Stimulated activated CD8-positive, alpha-beta memory T cell treated with anti-CD3 and anti-CD28 coated beads, Interleukin-12 subunit alpha, Interleukin-12 subunit beta, amount 100 ng/mL, for 24 hours (primary cell): ENCODE measurements around the gene MMP14.
"Not testable (repeated sequence)": the region's sequence is repeated elsewhere in the genome, so short reads cannot be mapped to it uniquely, and the experiment has no call there.

Experiments
- DNase-seq: peaks from one replicate; pipeline ENCODE4 v3.0.0-alpha.2; 2020; ENCODE audit errors: extremely low read depth

The MMP14 gene

DNA sequence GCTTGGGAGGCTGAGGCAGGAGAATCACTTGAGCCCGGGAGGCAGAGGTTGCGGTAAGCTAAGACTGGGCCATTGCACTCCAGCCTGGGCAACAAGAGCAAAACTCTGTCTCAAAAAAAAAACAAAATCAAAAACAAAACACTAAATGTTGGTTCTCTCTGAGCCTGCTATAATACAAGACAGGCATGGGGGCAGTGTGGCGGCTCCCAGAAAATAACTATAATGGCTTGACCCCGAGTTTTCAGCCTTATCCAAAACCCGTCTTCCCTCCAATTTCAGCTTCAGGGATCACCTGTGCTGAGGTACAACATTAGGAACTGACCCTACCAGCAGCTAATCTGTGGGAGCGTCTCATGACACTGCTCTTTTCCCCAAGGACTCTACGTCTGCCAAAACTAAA lies 22.0 kb upstream of the MMP14 start:
- DNase-seq = no peak

DNA sequence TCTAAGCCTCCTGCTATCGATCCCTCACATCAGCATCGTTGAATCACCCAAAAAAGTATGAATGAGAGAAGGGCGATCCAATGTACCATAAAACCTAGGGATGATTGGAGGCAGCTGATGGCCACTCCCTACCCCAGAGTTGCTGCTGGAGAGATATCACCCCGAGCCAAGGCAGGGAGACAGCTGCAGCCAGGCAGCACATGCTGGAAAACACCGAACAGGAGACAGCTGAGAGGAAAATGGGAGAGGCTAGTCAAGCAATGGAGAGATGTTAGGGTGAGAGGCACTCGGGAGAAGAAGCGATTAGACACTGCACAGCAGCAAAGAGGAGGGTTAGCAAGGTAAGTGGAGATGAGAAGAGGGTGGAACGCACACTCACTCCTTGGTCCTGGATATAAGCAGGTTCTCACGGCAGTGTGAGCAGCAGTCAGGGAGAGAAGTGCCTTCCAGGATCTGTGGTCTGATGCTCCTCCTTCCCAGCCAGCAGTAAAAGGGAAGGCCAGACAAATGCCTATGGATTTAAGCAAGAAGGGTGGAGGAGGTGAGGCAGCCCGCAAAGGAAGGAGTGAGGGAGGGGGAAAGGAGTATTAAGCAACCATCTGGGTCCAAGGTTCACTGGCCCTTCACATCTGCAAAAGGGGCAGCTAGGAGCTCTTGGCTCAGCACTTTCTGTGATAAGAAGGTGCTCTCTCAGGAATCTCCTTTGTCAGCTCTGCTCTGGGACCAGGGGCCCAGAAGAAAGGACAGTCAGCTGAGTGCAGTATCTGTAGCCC lies 21.3 kb upstream of the MMP14 start, which contains the start of gene SLC7A7:
Gene SLC7A7, minus strand, starts transcription at position 495 of the 773 bp plus-strand sequence. CDS start 2,037 bp downstream, outside the sequence.
- no peak for DNase-seq

DNA sequence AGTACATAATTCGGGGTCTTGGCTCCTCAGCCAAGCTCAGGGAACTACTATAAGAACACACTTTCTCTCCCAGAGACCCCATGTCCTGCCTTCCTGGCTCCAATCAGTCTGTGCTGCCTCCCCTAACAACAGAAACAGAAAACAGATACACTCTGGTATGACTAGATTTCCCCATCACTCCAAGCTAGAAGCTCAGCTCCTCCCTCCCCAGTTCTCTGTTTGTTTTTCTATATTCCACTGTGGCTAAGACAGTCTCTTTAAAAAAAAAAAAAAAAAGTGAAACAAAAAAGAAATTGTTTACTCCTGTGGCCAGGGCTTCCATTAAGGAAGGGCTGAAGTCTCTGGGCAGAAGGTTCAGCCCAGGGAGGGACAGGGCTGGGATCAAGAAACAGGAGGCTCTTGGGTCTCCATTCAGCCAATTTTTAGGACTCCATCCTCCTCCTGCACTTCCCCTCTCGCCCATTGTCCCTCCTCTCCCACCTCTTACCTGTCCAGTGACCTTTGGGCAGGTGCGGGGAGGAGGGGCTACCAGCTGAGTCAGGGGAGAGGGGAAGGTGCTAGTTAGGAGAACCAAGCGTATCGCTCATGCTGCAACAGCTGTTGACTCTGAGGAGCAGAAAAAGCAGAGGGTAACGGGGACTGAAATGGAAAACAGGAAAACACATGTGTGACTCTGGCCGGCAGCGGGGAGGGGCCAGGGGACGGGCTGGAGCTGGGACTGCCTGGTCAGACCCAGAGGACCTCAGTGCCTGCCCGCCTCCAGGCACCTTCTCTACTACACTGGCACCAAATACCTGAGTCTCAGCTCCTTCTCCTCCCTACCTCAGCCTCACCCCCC lies 17.0 kb upstream of the MMP14 start:
- DNase-seq = no peak

DNA sequence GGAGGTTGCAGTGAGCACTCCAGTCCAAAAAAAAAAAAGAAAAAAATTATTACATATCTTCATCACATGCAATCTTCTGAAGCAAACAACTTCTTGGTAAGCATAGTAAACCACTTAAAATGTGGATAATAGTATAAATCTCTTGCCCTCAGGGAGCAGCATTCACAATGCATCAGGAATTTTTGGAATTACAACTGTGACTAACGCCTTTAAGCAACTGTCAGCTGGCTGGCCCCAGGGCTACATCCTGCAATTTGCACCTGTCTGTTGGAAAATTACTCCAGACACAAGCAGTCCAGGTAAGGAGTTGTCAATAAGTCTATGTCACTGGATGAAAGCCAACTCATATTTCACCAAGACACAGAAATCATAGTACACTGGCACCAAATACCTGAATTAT lies 15.7 kb upstream of the MMP14 start:
- DNase-seq = no peak

DNA sequence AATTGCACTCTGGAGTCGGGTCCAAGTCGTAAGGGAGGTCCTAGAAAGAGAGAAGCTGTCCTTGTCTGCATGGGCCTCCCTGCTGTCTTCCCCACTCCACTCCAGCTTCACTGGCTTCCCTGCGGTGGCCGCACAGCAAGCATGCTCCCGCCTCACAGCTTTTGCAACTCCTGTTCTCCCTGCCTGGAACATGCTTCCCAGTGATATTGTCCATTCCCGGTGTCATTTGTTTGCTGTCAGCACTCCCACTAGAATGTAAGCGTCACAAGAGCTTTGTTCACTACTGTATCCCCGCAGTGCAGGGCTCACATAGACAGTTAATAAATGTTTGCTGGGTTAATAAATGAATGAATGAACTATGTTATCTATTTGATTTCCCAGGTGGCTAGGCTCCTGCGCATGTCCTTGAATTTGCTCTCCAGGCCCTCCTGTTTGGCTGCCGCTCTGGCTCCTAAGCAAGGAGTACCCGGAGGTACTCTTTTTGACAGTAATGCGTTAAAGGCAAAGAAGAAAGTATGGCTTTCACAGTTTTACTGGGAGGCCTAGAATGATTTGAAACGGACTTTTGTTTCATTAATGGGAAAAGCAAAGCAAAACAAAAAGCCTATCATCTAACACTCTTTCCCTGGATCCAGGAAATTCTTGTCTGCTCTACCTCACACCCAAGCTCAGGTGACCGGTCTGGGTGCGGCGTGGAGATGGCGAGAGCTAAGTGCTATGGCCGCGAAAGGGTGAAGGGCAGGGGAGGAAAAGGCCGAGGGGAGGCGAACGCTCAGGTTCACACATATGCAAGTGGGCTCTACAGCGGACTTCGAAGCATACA lies 15.0 kb upstream of the MMP14 start:
- no peak for DNase-seq

DNA sequence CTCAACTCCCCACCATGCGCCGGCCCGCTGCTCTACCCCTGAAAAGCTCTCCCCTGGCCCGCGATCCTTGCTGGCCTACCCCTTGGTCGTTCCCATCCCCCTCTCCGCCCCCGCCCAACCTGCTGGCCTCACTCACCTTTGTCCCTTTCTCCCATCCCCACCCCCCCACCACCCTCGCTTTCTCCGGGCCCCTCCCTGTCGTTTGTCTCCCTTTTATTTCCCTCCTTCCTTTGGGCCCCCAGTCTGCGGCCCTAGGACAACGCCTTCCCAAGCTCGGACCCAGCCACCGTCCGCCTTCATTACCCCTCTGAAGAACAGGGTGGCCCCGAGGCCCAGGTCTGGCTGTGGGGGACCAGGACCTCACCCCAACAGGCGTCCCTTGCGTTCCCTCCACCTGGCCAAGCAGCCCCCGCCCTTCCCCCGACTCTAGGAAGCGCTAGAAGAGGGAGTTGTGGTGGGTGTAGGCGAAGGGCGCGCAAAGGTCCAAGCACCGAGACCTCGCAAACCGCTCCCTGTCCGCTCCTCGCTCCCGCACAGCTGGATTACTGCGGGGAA lies 14.3 kb upstream of the MMP14 start:
- no peak for DNase-seq

DNA sequence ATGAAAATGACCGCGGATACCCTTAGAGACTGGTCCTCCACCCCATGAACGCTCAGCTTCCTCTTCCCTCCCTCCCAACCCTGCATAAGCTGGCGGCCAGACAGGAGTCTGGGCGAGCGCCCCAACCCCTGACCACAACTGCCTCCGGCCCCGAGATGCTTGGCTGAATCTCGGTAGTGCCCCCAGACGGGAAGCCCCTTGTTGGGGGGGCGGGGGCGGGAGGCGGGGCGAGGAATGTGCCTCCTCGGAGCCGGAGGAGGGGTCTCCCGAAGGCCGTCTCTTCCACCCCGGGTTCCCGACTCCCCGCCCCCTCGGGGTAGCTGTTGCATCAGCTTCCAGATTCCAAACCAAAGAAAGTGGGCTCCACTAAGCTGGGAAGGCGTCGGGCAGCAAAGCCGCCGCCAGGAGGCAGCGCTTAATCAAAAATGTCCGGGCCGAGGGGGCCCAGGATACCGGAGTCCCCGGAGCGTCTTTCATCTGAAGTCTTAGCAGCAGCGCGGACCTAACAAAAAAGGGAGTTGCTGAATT lies 13.8 kb upstream of the MMP14 start:
- peak; percentile 33 for DNase-seq

DNA sequence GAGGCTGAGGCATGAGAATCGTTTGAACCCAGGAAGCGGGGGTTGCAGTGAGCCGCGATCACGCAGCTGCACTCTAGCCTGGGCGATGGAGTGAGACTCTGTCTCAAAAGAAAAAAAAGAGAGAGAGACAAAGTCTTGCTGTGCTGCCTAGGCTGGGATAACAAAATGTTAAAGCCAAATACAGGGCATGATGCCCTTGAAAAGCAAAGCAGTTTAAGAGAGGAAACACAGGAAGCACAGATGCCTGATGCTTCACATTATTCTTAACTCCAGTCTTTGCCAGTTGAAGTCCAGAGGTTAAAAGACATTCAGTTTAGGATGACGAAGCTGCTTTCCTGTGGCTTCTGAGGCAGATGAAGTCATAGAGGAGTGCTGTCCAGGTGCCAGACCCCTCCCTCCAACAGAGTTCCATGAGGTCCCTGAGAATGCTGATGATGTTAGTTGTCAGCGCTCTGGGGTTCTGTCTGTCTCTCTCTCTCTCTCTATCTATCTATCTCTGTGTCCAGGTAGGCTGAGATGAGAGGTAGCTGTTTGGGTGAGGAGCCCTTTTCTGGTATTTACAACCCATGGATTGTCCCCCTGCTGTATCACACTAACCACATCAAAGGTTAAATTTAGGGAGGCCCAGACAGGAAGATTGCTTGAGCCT lies 11.6 kb upstream of the MMP14 start:
- DNase-seq = no peak

DNA sequence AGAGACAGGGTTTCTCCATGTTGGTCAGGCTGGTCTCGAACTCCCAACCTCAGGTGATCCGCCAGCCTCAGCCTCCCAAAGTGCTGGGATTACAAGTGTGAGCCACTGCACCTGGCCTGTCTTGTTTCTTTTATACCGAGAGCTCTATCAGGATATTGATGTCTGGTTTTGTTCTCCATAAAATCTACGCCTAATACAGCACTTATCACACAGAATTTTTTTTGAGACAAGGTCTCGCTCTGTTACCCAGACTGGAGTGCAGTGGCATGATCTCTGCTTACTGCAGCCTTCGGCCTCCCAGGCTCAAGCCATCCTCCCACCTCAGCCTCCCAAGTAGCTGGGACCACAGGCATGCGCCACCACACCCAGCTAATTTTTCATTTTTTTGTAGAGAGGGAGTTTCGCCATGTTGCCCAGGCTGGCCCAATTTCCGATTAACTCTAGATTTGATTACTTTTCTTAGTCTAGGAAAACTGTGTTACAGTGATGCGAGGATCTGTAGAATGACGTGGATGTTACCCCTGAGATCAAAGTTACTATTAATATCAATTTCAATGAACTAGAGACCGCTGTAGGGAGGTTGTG lies 7.2 kb upstream of the MMP14 start:
- not testable (repeated sequence) for DNase-seq

DNA sequence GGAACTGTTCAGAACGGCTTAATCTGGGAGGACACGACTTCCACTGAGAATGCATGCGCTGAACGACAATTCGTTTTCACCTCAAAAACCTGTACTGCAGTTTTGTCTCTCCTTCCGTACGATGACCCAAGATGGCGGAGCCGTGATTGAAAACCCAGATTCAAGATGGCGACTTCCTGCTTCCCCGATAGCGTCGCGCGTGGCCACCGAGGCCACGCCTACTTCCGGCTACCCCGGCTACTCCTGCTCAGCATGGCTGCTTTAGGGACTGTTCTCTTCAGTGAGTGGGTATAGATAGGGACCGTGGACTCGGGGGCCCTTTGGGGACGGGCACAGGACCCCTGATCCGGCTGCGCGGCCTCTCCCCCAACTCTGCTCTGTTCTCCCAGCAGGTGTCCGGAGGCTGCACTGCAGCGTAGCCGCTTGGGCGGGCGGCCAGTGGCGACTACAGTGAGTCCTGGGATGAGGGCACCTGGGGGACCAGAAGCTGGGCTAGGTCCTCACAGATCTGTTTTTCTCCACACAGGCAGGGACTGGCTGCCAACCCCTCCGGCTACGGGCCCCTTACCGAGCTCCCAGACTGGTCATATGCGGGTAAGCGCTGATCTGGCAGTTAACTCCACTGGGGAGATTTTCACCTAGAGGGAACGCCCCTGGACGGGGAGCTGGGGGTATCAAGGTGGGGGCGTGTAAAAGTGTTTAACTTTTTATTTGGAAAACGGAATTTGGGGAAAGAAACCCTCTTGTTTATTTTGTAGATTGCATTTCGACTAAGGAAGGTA lies 6.5 kb upstream of the MMP14 start, which contains the start of gene MRPL52:
Gene MRPL52, plus strand, starts transcription at position 227 of the 782 bp plus-strand sequence. Its CDS starts 26 bp downstream, at position 253.
- DNase-seq = peak; percentile 69

DNA sequence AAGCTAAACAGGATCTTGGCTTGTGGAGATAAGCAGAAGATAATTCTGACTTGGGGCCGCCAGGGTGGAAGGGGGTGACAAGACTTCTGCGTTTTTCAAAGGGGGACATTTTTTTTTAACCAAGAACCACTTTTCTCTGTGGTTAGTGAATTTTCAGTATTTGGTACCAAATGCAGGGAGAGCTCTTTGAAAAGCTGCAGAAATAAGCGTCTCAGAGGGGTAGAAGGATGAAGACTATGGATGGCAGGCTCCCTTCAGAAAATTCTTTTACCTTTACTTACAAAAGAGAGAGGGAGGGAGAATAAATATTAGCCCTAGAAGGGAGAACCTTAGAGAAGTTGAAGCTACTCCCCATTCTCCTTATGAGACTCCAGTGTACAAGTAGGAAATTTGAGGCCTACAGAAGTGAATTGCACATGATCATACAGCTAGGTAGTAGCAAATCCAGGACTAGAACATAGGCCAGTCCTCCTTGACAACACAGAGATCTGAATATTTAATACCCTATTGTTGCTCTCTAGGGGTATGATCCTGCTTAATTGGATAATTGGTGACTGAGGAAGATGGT lies 5.9 kb upstream of the MMP14 start:
- no peak for DNase-seq

DNA sequence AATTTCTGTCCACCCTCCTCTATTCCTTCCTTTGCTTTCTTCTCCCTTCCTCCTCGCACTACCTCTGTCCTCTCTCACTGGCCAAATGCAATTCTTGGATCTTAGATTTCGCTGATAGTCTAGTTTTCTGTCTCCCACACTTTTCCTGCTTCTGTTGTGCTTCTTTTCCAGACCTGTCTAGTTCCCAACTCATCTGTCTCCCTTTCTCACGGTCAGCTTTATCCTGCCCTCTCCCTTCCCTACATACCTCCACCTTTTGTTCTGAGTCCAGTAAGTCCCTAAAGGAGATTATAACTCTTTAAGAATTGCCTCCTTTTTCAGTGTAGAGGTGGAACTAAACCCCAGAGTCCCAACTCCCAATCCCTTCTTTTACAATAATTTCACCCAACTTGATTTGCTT lies 880 bp upstream of the MMP14 start:
- DNase-seq = no peak

DNA sequence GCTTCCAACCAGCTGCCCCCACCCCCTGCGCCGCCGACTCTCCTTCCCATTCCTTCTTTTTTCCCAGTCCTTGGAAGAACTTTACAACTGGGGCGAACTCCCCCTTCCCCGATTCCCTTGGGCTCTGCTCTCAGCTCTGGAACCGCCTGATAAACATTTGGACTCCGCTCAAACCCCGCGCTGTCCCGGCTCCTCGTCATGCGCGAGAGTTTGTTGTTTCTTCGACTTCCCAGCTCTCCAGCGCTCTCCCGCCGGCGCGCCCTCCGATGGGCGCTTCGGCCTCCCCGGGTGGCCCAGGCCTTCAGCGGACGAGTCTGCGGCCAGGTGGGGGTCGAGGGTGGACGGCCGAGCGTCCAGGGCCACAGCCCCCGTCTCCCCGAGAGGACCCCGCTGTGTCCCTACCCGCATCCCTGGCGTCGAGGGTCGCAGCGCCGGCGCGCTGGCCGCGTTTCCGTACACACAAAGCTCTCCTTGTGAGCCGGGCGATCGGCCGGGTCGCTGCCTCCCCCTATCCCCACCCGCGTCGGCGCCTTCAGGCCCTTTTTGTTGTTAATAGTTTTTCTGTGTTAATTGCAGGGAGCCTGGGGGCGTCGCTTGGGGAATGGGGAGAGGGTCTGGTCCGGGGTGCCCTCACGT lies 847 bp downstream of the MMP14 start:
- no peak for DNase-seq

DNA sequence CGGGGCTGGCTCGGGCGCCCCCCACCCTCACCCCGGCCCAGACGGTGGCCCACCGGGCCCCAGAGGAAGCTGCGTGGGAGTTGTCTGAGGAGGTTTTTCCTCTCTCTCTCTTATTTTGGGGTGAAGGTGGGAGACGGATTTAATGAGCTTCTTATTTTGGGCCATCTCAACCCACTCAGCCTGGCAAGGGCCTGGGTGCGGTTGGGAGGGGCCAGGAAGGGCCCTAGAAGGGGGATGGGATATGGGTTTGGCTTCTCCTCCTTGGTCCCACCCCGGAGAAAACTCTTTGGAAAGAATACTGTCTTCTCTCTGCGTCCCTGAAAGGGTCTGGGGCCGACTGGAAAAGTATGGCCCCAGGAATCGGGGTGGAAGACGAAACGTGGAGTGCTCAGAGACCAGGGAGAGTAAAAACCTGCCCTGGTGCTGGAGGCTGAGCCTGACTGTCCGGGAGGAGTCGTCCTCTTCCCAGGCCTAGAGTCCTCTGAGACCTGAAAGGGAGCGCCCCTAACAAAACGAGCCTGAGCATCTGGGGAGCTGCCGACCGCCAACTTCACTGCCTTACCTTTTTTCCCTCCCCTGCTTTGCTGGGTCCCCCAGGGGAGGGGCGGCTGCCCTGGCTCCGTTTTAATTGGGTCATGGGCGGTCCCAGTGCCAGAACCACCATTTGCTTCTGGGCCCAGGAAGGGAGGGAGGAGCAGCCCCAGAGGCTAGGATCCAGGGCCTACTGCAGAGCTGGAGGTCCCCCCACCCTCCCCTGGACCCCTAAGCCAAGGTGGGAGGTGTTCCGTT lies 1.6 kb downstream of the MMP14 start:
- DNase-seq = no peak

DNA sequence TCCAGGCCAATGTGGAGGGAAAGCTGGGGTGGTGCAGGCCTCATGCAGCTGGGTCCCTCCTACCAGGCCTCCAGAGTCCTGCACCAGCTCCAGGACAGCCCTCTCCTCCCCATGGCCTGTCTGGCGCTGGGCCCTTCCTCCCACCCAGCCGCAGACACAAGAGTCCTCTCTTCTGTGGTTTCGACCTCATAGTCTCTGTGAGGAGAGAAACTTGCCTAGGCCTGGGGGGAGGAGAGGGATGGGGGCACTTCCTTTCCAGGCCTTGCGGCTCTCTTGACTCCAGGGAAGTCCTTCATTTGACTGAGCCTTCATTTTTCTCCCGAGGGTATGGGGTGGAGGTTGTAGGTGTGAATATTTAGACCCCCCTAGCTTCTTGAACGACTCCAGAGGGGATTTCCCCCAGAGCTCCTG lies 2.3 kb downstream of the MMP14 start:
- DNase-seq = no peak

DNA sequence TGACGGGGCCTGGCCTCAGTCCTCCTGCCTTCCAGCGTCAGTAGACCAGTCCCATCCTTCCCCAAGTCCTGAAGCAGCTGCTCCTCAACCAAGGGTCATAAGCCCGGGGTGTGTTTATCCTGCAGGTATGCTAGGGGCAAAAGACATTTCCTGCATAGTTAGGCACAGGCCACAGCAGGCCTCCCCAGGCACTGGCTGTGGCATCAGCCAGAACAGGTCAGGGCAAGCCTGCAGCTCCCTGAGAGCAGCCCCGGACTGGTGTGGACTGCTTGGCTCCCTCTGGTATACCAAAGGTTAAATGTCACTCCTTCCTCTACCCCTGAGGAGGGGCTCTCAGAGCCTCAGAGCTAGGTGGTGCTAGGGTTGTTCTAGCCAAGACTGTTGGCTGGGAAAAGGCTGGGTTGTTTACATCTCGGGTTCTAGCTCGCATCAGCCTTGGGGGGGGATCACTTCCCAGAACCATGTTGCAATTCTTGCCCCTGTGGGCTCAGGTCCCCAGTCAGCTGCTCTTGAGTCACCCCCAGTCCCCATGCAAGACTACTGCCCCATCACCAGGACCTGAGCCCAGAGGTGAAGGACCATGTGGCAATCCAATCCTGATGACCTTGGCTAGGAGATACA lies 2.9 kb downstream of the MMP14 start:
- no peak for DNase-seq

DNA sequence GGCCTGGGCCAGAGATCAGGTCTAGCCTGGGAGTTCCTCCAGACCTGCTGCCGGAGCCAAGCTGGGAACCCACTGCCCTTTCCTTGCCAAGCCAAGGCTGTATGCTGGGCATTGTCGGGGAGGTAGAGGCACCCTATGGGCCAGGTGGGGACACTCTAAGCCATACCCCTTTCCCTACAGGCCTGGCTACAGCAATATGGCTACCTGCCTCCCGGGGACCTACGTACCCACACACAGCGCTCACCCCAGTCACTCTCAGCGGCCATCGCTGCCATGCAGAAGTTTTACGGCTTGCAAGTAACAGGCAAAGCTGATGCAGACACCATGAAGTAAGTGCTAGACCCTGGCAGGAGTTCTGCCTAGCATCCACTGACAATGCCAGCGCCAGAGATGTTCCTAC lies 4.9 kb downstream of the MMP14 start:
- no peak for DNase-seq

DNA sequence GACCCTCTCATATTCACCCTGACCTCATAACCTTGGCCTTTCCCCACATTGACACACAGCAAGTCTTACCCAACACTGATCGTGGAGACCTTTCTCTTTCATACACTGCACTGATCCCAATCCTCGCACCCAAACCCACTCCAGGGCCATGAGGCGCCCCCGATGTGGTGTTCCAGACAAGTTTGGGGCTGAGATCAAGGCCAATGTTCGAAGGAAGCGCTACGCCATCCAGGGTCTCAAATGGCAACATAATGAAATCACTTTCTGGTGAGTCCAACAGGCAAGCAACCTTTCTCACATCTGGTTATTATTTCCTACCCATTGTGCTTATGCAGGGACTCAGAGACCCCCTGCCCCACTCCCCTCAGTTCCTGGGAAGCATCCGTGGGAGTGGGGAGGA lies 5.4 kb downstream of the MMP14 start:
- DNase-seq = no peak
